Astrocyte of the cerebellum (primary cell): ENCODE data around the gene BAAT.

Source experiments
- DNase-seq: peaks from one replicate; pipeline ENCODE4 v3.0.0-alpha.2; 2011; ENCODE audit warnings: low read depth
- H3K4me3 ChIP-seq: 2 replicates; pipeline ENCODE4 v1.5.1; 2011; ENCODE audit warnings: mild to moderate bottlenecking, low read depth, low read length, moderate library complexity
- in situ Hi-C: cut with HindIII; loops from 2 replicates; pipeline ENCODE4 v1.10.0; 2017; ENCODE audit warnings: low sequenced_read_pairs
- TF ChIP-seq, protein P1 (sequence below): IDR thresholded peaks from 2 replicates; pipeline ENCODE4 v1.5.1; 2012; ENCODE audit warnings: low read length, low read depth, moderate library complexity, mild to moderate bottlenecking; ENCODE audit errors: missing control alignments

Gene BAAT

DNA sequence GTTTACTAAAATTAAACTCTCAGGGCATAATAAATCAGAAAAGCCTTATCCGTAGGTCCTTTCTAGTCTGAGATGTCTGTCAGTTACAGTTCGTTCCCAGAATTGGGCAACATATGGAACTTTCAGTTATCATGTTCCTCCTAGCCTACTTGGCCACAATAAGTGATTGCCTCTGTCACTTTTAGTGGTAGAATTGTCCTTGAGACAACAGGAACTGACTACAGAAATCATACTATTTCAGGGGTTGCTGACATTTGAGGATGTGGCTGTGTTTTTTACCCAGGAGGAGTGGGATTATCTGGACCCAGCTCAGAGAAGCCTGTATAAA is 14.8 kb upstream of the BAAT start:
- peak overlapping the region; percentile 70 for H3K4me3 ChIP-seq
- TF ChIP-seq, protein P1, sequence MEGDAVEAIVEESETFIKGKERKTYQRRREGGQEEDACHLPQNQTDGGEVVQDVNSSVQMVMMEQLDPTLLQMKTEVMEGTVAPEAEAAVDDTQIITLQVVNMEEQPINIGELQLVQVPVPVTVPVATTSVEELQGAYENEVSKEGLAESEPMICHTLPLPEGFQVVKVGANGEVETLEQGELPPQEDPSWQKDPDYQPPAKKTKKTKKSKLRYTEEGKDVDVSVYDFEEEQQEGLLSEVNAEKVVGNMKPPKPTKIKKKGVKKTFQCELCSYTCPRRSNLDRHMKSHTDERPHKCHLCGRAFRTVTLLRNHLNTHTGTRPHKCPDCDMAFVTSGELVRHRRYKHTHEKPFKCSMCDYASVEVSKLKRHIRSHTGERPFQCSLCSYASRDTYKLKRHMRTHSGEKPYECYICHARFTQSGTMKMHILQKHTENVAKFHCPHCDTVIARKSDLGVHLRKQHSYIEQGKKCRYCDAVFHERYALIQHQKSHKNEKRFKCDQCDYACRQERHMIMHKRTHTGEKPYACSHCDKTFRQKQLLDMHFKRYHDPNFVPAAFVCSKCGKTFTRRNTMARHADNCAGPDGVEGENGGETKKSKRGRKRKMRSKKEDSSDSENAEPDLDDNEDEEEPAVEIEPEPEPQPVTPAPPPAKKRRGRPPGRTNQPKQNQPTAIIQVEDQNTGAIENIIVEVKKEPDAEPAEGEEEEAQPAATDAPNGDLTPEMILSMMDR = no peak
- DNase-seq = no peak
- in situ Hi-C loops = no loop called here

DNA sequence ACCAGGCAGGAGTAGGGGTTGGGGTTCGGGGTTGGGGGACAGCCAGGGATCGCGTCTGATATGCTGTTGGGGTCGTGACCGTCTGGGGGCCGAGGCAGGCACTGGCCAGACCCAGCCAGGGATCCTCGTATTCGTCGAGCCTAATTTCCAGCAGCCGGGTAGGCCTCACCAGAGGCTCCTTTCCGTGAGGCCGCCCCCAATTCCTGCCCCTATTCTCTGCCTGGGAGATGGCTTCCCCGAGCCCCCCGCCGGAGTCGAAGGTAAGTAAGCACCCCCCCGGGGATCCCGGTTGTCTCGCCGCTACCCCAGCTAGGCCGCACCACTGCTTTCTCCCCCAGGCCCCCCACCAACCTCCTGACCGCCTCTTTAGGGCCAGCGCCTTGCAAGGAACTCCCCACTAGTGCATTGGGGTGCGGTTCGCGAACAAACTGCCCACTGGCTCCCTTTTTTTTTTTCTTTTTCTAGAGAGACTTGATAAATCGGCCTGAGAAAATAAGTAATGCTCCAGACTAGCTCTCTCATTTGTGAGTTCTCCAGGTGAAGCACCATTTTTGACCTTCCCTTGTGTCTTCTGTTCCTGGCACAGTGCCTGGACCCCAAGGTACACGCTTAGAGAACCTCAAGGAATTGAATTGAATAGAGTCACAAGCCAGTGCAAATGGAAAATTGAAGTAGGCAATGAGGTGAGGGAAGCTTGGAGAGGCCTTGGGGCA is 14.3 kb upstream of the BAAT start:
- in situ Hi-C loops = no loop called here
- TF ChIP-seq, protein P1 = no peak
- H3K4me3 ChIP-seq = peak overlapping the region; percentile 70
- DNase-seq = no peak

DNA sequence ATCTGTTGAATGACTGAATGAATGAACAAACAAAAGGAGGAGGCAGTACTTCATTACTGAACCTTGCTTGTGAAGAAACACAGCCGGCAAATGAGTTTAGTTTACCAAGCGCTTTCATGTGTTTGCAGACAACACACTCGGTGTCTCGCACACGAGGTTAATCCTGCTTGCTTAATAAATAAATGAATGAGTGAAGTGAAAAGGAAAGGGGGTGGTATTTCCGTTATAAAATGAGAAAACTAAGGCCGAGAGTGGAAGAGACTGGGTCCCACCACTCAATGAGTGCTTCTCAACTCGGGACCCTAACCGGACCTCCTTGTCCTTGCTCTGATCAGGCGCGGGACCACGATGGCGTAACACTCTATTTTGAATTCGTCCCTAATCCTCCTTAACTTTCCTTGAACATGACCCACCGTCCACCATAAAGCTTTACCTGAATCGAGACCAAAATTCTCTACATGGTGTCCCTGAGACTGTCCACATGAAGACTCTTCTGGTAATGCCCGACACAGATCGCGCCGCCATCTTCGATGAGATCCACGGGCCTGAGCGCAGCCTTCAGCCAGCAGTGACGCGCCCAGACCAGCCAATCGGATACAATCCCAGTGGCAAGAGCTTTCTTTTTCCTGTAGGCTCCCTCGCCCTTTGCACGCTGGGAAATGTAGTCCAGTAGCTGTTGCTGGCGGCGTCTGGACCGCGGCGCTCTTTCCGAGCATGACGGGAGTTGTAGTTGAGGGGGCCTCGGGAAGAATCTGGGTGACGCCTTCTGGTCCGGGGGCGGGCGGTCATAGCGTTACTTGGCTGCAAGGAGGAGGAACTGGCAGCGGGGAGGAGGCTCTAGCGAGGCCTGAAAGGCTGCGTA is 13.5 kb upstream of the BAAT start, which contains the start of the genes MRPL50 and ZNF189:
TSS of gene MRPL50 (minus strand) at position 551 of the 862 bp plus-strand sequence. CDS start at position 525, 26 bp downstream.
TSS of gene ZNF189 (plus strand) at position 784 of the 862 bp plus-strand sequence. CDS start 306 bp downstream, outside the sequence.
- in situ Hi-C loops = no loop called here
- TF ChIP-seq, protein P1 = no peak
- peak within 1 kb of the TSS; percentile 70 for H3K4me3 ChIP-seq
- peak; percentile 99 for DNase-seq

DNA sequence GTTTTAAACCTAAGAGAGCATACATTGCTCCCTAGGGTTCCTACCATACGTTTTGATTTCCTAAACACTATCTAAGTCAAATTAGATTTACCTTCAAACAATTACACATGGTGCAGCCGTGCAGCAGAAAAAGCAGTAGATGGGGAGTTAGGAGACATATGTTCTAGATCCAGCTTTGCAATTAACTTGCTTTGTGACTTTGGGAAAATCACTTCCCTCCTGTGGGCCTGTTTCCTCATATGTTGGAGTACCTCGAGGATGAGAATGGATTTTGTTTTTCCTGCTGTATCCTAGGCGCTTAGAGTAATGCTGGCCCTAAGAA is 12.9 kb upstream of the BAAT start:
- TF ChIP-seq, protein P1 = no peak
- H3K4me3 ChIP-seq = peak overlapping the region; percentile 70
- in situ Hi-C loops = no loop called here
- DNase-seq = no peak

DNA sequence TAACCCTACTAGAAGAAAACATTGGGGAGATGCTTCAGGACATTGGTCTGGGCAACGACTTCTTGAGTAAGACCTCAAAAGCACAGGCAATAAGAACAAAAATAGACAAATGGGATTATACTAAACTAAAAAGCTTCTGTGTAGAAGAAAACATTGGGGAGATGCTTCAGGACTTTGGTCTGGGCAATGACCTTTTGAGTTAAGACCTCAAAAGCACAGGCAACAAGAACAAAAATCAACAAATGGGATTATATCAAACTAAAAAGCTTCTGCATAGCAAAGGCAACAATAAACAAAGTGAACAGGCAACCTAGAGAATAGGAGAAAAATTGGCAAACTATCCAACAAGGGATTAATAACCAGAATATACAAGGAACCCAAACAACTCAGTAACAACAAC is 9.9 kb upstream of the BAAT start:
- no peak for DNase-seq
- in situ Hi-C loops = no loop called here
- TF ChIP-seq, protein P1 = no peak
- H3K4me3 ChIP-seq = no peak overlapping the region

DNA sequence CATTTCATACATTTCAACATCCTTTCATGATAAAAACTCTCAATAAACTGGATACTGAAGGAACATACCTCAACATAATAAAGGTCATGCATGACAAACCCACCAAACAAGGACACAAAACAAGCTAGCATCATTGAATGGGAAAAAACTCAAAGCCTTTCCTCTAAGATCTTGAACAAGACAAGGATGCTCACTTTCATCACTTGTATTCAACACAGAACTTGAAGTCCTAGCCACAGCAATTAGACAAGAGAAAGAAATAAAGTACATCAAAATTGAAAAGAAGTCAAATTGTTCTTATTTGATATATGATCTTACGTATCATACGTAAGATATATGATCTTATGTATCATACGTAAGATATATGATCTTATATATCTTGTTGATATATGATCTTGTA is 8.3 kb upstream of the BAAT start:
- in situ Hi-C loops = no loop called here
- DNase-seq = no peak
- TF ChIP-seq, protein P1 = no peak
- no peak overlapping the region for H3K4me3 ChIP-seq
